Adrenal gland (tissue), 12 donors: ENCODE results near the gene GALNTL6. TPM values are rescaled to one million over a fixed set of nuclear protein-coding genes. Genes with fewer than 3 reads are reported as not detected.

Source experiments
- DNase-seq, 7 donors: peaks; one replicate each; pipeline ENCODE4 v3.0.0-alpha.2; 2019 to 2020
- H3K27ac ChIP-seq, 5 donors: fragments of 200-600 bp; sonication (generic) in 4 of 5; 1 replicate in 3 of 5; 2 replicates in 2 of 5; pipeline versions ENCODE4 v1.5.1 to v1.8.0; 2016 to 2020; ENCODE audit warnings: mild to moderate bottlenecking in 1 of 5
- H3K27me3 ChIP-seq: fragments of 200-600 bp; 2 replicates; pipeline ENCODE4 v1.8.0; 2021
- H3K36me3 ChIP-seq, 2 donors: fragments of 200-600 bp; replicated peaks in 1 of 2; 1 replicate in 1 of 2; 2 replicates in 1 of 2; pipeline versions ENCODE4 v1.5.1 to v1.8.0; 2018 to 2022
- H3K4me1 ChIP-seq, 2 donors: fragments of 200-600 bp; replicated peaks in 1 of 2; 1 replicate in 1 of 2; 2 replicates in 1 of 2; pipeline versions ENCODE4 v1.5.1 to v1.8.0; 2018 to 2021
- H3K4me3 ChIP-seq, 4 donors: fragments of 200-600 bp; sonication (generic) in 3 of 4; one replicate each; pipeline ENCODE4 v1.5.1; 2016 to 2018
- H3K9me3 ChIP-seq, 3 donors: fragments of 200-600 bp; sonication (generic) in 1 of 3; replicated peaks in 1 of 3; 1 replicate in 2 of 3; 2 replicates in 1 of 3; pipeline versions ENCODE4 v1.5.1 to v1.8.0; 2016 to 2021
- CTCF ChIP-seq, 6 experiments: fragments of 450-650 bp in 4 of 6; fragments of 200-600 bp in 2 of 6; sonication (generic) in 1 of 6; IDR thresholded peaks; 1 replicate in 5 of 6; 2 replicates in 1 of 6; pipeline versions ENCODE4 v1.5.1 to v1.8.0; 2016 to 2021; ENCODE audit warnings: antibody characterized with exemption in 6 of 6, mild to moderate bottlenecking in 2 of 6, moderate library complexity in 1 of 6
- POLR2A ChIP-seq, 2 donors: fragments of 450-650 bp; IDR thresholded peaks; one replicate each; pipeline ENCODE4 v1.6.1; 2017; ENCODE audit warnings: antibody characterized with exemption in 2 of 2, mild to moderate bottlenecking in 2 of 2, moderate library complexity in 1 of 2
- WGBS, 4 donors: extraction: QIAGEN DNeasy Blood & Tissue Kit in 2 of 4; methylation state at CpG; one replicate each; pipeline versions ENCODE4 v1.1.5 to v1.1.7; 2013 to 2017; 5-methylcytosine and 5-hydroxymethylcytosine counted together
- intact Hi-C, 2 donors: fragments of 100-400 bp; cut with DNase I; formaldehyde crosslinking; loops; one replicate each; pipeline versions ENCODE4 v1.14.1 to v1.15.0; 2022 to 2023
- polyA plus RNA-seq, 3 donors: library from polyadenylated mRNA; stranded (reverse); fragments of 200-250 nt in 2 of 3; fragments of 350-450 nt in 1 of 3; fragmentation: Illumina TruSeq in 1 of 3; extraction: RNeasy Lipid Tissue Mini Kit (QIAGEN cat#74804) in 1 of 3; gene quantifications; one replicate each; pipeline ENCODE4 v1.2.3, GENCODE V29; 2013 to 2014
- total RNA-seq, 9 donors: library from RNA; depleted of rRNA in 4 of 9; stranded (reverse); fragments of >200 nt in 4 of 9; fragments of 120-200 nt in 1 of 9; fragmentation: NEBNext Ultra II Directional in 1 of 9; extraction: Animal tissue kit (Norgen Biotek cat#: 25700) in 1 of 9; gene quantifications; one replicate each; pipeline versions ENCODE4 v1.1.0 to v1.2.4, GENCODE V29; 2013 to 2023
- donor health status: healthy with polysubstance abuse.
- donor health status: Bipolar disorder and iron deficiency.
- donor health status: DM: yes; HTN: yes; CAD: no.
- donor health status: DM: no; HTN: no; CAD: no.
- donor health status: DM: no; HTN: no; CAD: no.
- donor health status: DM: yes; HTN: yes; CAD: no.

Gene GALNTL6
- total and polyA plus RNA-seq, 12 donors = 0.10 to 0.96 (median 0.42) TPM; not detected in 1

GRCh38 chr4:173056271-173056670 is 1243.1 kb downstream of the GALNTL6 start:
- no peak for DNase-seq
- TF ChIP-seq POLR2A (IDR thresholded peaks at IDR 0.05) (no peak), CTCF (IDR thresholded peaks at IDR 0.05) (no peak)
- no peak overlapping the region for H3K27ac ChIP-seq
- intact Hi-C loops = no loop called here
- no peaks in the 10 kb centered on the region for H3K36me3 ChIP-seq
- 77 to 88% (median 84%) methylated on average over 5 of the region's 5 CpGs for WGBS, 4 donors
- no peaks in the 10 kb centered on the region for H3K27me3 ChIP-seq
- H3K4me1 ChIP-seq = no peaks in the 10 kb centered on the region
- no peaks in the 10 kb centered on the region for H3K9me3 ChIP-seq
- no peak overlapping the region for H3K4me3 ChIP-seq

- H3K36me3 ChIP-seq = no peaks in the 10 kb centered on the region
- intact Hi-C loops = no loop called here
- TF ChIP-seq POLR2A (IDR thresholded peaks at IDR 0.05) = no peak
- no peak for TF ChIP-seq CTCF (IDR thresholded peaks at IDR 0.05)
- H3K27me3 ChIP-seq = no peaks in the 10 kb centered on the region
- H3K27ac ChIP-seq = no peak overlapping the region
- no peak overlapping the region for H3K4me3 ChIP-seq
- no peaks in the 10 kb centered on the region for H3K9me3 ChIP-seq
- WGBS, 4 donors = 48 to 73% (median 64%) methylated on average over 2 of the region's 2 CpGs
- DNase-seq = no peak
- no peaks in the 10 kb centered on the region for H3K4me1 ChIP-seq
These were observed 1243.5 kb downstream of the GALNTL6 start for GRCh38 chr4:173056710-173057109.

- no peaks in the 10 kb centered on the region for H3K9me3 ChIP-seq
- H3K27ac ChIP-seq = no peak overlapping the region
- TF ChIP-seq CTCF (IDR thresholded peaks at IDR 0.05) = no peak
- TF ChIP-seq POLR2A (IDR thresholded peaks at IDR 0.05) = no peak
- WGBS, 4 donors = 38 to 52% (median 43%) methylated on average over 3 of the region's 3 CpGs
- no peaks in the 10 kb centered on the region for H3K27me3 ChIP-seq
- no peak for DNase-seq
- H3K4me1 ChIP-seq = no peaks in the 10 kb centered on the region
- intact Hi-C loops = no loop called here
- no peaks in the 10 kb centered on the region for H3K36me3 ChIP-seq
- no peak overlapping the region for H3K4me3 ChIP-seq
These were observed 1244.2 kb downstream of the GALNTL6 start for GRCh38 chr4:173057442-173057841.

- no peaks in the 10 kb centered on the region for H3K9me3 ChIP-seq
- no peak overlapping the region for H3K27ac ChIP-seq
These were observed 1244.7 kb downstream of the GALNTL6 start for GRCh38 chr4:173057901-173058300.

More at GRCh38 chr4:173057901-173058300, 1244.7 kb downstream of the GALNTL6 start:
- no peak for TF ChIP-seq CTCF (IDR thresholded peaks at IDR 0.05)
- no peak for TF ChIP-seq POLR2A (IDR thresholded peaks at IDR 0.05)
- 65 to 75% (median 69%) methylated on average over 1 of the region's 1 CpG for WGBS, 4 donors
- no peak overlapping the region for H3K4me3 ChIP-seq
- DNase-seq = no peak
- intact Hi-C loops = no loop called here
- H3K4me1 ChIP-seq = no peaks in the 10 kb centered on the region
- H3K27me3 ChIP-seq = no peaks in the 10 kb centered on the region
- no peaks in the 10 kb centered on the region for H3K36me3 ChIP-seq
